Erythroblast (primary cell): ENCODE results near the gene HSF2BP.

Experiments used
- GATA1 ChIP-seq: IDR thresholded peaks from 2 replicates; pipeline ENCODE4 v1.6.1; 2011; ENCODE audit warnings: low read depth, mild to moderate bottlenecking, control low read depth, low read length, moderate library complexity
- POLR2A ChIP-seq: IDR thresholded peaks from 2 replicates; pipeline ENCODE4 v1.6.1; 2011; ENCODE audit warnings: mild to moderate bottlenecking, low read length

GRCh38 chr21:43644071-43644470 lies 15.2 kb downstream of the HSF2BP start:
- no peak for TF ChIP-seq POLR2A
- TF ChIP-seq GATA1: no peak
